DMS53 treated with DMSO at 0.1 percent for 48 hours (cell line): ENCODE measurements around the gene TNS2.
"Not testable (repeated sequence)": the region's sequence is repeated elsewhere in the genome, so short reads cannot be mapped to it uniquely, and the experiment has no call there.

ENCODE experiments used
- DNase-seq: peaks from one replicate; lab custom pipeline; 2025; ENCODE audit not compliant: unreplicated experiment; lab: John Stamatoyannopoulos, UW

TNS2 gene

GRCh38 chr12:53094796-53095595, 45.1 kb downstream of the TNS2 start:
- DNase-seq, result not testable (repeated sequence)

- DNase-seq, result not testable (repeated sequence)
Observed at GRCh38 chr12:53095596-53095895, 45.7 kb downstream of the TNS2 start.

GRCh38 chr12:53096089-53096741, 46.4 kb downstream of the TNS2 start:
- no peak for DNase-seq

- DNase-seq, result no peak
Observed at GRCh38 chr12:53096759-53097158, 46.9 kb downstream of the TNS2 start.

GRCh38 chr12:53097207-53097563, 47.3 kb downstream of the TNS2 start:
- no peak for DNase-seq

GRCh38 chr12:53097564-53098353, 47.9 kb downstream of the TNS2 start, which contains the start of gene IGFBP6:
Gene IGFBP6 (plus strand): TSS chr12:53097667. CDS start chr12:53097718, 51 bp downstream.
- peak; percentile 41 for DNase-seq

GRCh38 chr12:53098354-53098981, 48.6 kb downstream of the TNS2 start:
- DNase-seq, result no peak

- peak; percentile 41 for DNase-seq
Observed at GRCh38 chr12:53099071-53099882, 49.4 kb downstream of the TNS2 start.

- DNase-seq, result no peak
Observed at GRCh38 chr12:53100466-53101151, 50.7 kb downstream of the TNS2 start.

GRCh38 chr12:53101266-53101665, 51.4 kb downstream of the TNS2 start:
- no peak for DNase-seq

GRCh38 chr12:53101931-53102781, 52.3 kb downstream of the TNS2 start:
- DNase-seq, result peak; percentile 56

- DNase-seq, result peak; percentile 85
Observed at GRCh38 chr12:53102883-53103807, 53.3 kb downstream of the TNS2 start, which contains the start of gene SOAT2. Gene SOAT2 (plus strand): TSS chr12:53103486. CDS start chr12:53103578, 92 bp downstream.

GRCh38 chr12:53103860-53104305, 54.0 kb downstream of the TNS2 start:
- no peak for DNase-seq

GRCh38 chr12:53105256-53105655, 55.4 kb downstream of the TNS2 start:
- DNase-seq, result no peak

GRCh38 chr12:53105712-53106439, 56.0 kb downstream of the TNS2 start:
- no peak for DNase-seq

GRCh38 chr12:53107122-53107521, 57.3 kb downstream of the TNS2 start:
- no peak for DNase-seq

- not testable (repeated sequence) for DNase-seq
Observed at GRCh38 chr12:53112431-53112830, 62.6 kb downstream of the TNS2 start.
